Right lobe of liver (tissue), 6 donors: Measurements from ENCODE around the gene PICK1. TPM values are rescaled to one million over a fixed set of nuclear protein-coding genes. Genes with fewer than 3 reads are reported as not detected.

ENCODE experiments used
- ATAC-seq, 4 donors: fragments of 200-7000 bp; cut with Tn5 transposase; one replicate each; pipeline ENCODE4 v1.9.1; 2020; ENCODE audit warnings: mild to moderate bottlenecking in 4 of 4, moderate library complexity in 4 of 4
- DNase-seq, 3 donors: peaks; one replicate each; pipeline ENCODE4 v3.0.0-alpha.2; 2020
- H3K27ac ChIP-seq, 3 donors: fragments of 200-600 bp; one replicate each; pipeline ENCODE4 v1.8.0; 2022
- H3K27me3 ChIP-seq, 2 donors: fragments of 200-600 bp; one replicate each; pipeline ENCODE4 v1.8.0; 2022
- H3K36me3 ChIP-seq, 4 donors: fragments of 200-600 bp; sonication (generic) in 1 of 4; one replicate each; pipeline versions ENCODE4 v1.5.1 to v1.8.0; 2017 to 2022; ENCODE audit warnings: control low read depth in 1 of 4
- H3K4me1 ChIP-seq, 4 donors: fragments of 200-600 bp; sonication (generic) in 1 of 4; one replicate each; pipeline versions ENCODE4 v1.5.1 to v1.8.0; 2017 to 2022; ENCODE audit warnings: control low read depth in 1 of 4
- H3K4me3 ChIP-seq, 3 donors: fragments of 200-600 bp; one replicate each; pipeline ENCODE4 v1.8.0; 2022
- H3K9me3 ChIP-seq, 4 donors: fragments of 200-600 bp; sonication (generic) in 1 of 4; one replicate each; pipeline versions ENCODE4 v1.5.1 to v1.8.0; 2017 to 2022; ENCODE audit warnings: control low read depth in 1 of 4
- CTCF ChIP-seq, 4 donors: fragments of 200-600 bp in 3 of 4; fragments of 450-650 bp in 1 of 4; IDR thresholded peaks; one replicate each; pipeline versions ENCODE4 v1.5.1 to v1.8.0; 2016 to 2022; ENCODE audit warnings: antibody characterized with exemption in 4 of 4, mild to moderate bottlenecking in 2 of 4
- POLR2A ChIP-seq: fragments of 450-650 bp; IDR thresholded peaks from one replicate; pipeline ENCODE4 v1.6.1; 2017; ENCODE audit warnings: antibody characterized with exemption, mild to moderate bottlenecking
- WGBS: methylation state at CpG from one replicate; pipeline ENCODE4 v1.1.6; 2018; ENCODE audit warnings: low coverage, low lambda C conversion rate; ENCODE audit not compliant: insufficient coverage; ENCODE audit errors: missing lambda C conversion rate; 5-methylcytosine and 5-hydroxymethylcytosine counted together
- intact Hi-C, 2 donors: fragments of 100-400 bp; cut with DNase I; formaldehyde crosslinking; loops; one replicate each; pipeline versions ENCODE4 v1.11.2 to v1.14.1; 2022
- total RNA-seq, 6 experiments: library from RNA; depleted of rRNA in 2 of 6; stranded (reverse); fragments of >200 nt in 2 of 6; fragmentation: NEBNext Ultra II Directional in 3 of 6; extraction: Animal tissue kit (Norgen Biotek cat#: 25700) in 3 of 6; gene quantifications; one replicate each; pipeline versions ENCODE4 v1.1.0 to v1.2.4, GENCODE V29; 2016 to 2023
- donor health status: DM: no; HTN: yes; CAD: no.
- donor health status: DM: no; HTN: no; CAD: no.
- donor health status: DM: no; HTN: no; CAD: no.
- donor health status: DM: no; HTN: yes; CAD: no.
- donor health status: DM: no; HTN: yes; CAD: no.

PICK1 gene
- total RNA-seq, 6 experiments from 2014 or later = 13.0 to 26.4 (median 20.3) TPM

- Histone ChIP-seq H3K36me3 (no peaks in the 10 kb centered on the region), H3K4me3 (no peak overlapping the region), H3K9me3 (no peaks in the 10 kb centered on the region), H3K27ac (no peak overlapping the region), H3K4me1 (peaks cover 0 to 5% (median 0%) of the 10 kb centered on the region in 4 donors), H3K27me3 (no peaks in the 10 kb centered on the region)
- intact Hi-C loops = no loop called here
- TF ChIP-seq POLR2A = no peak
- TF ChIP-seq CTCF (IDR thresholded peaks at IDR 0.05) = no peak
- no peak for ATAC-seq
- WGBS = 62% methylated on average over 13 of the region's 24 CpGs
- peak in 1 of 3 donors; percentile 37 for DNase-seq
Measured at GRCh38 chr22:38082986-38083710, 25.9 kb downstream of the PICK1 start.

- H3K27ac ChIP-seq = no peak within 1 kb of the TSS
- no peaks in the 10 kb centered on the region for H3K9me3 ChIP-seq
- DNase-seq (peak in 2 of 3 donors; percentile 13 to 46), ATAC-seq (no peak)
- WGBS = no CpG with 5 or more reads among the region's 16 CpGs
- H3K4me1 ChIP-seq = peaks cover 0 to 5% (median 0%) of the 10 kb centered on the region in 4 donors
- H3K36me3 ChIP-seq = no peaks in the 10 kb centered on the region
- TF ChIP-seq CTCF (IDR thresholded peaks at IDR 0.05) (no peak), POLR2A (no peak)
- intact Hi-C loops = no loop called here
- no peak within 1 kb of the TSS for H3K4me3 ChIP-seq
- no peaks in the 10 kb centered on the region for H3K27me3 ChIP-seq
Measured at GRCh38 chr22:38083931-38084631, 26.9 kb downstream of the PICK1 start, which contains the start of gene SLC16A8. SLC16A8 (minus strand) TSS chr22:38084184; CDS start chr22:38082873, 1,311 bp downstream.

- intact Hi-C loops = no loop called here
- DNase-seq (peak in 2 of 3 donors; percentile 9 to 36), ATAC-seq (no peak)
- Histone ChIP-seq H3K4me3 (no peak overlapping the region), H3K4me1 (peaks cover 0 to 5% (median 0%) of the 10 kb centered on the region in 4 donors), H3K27me3 (no peaks in the 10 kb centered on the region), H3K36me3 (no peaks in the 10 kb centered on the region), H3K9me3 (no peaks in the 10 kb centered on the region), H3K27ac (no peak overlapping the region)
- no peak for TF ChIP-seq CTCF (IDR thresholded peaks at IDR 0.05)
- TF ChIP-seq POLR2A = no peak
- WGBS = 95% methylated on average over 7 of the region's 12 CpGs
Measured at GRCh38 chr22:38085056-38085455, 27.9 kb downstream of the PICK1 start.

- no peaks in the 10 kb centered on the region for H3K27me3 ChIP-seq
- peak in 1 of 3 donors; percentile 22 for DNase-seq
- no peak overlapping the region for H3K4me3 ChIP-seq
- H3K4me1 ChIP-seq = peaks cover 0 to 5% (median 0%) of the 10 kb centered on the region in 4 donors
- 62% methylated on average over 3 of the region's 5 CpGs for WGBS
- H3K36me3 ChIP-seq = no peaks in the 10 kb centered on the region
- no peak for TF ChIP-seq CTCF (IDR thresholded peaks at IDR 0.05)
- no peak for TF ChIP-seq POLR2A
- intact Hi-C loops = no loop called here
- no peak overlapping the region for H3K27ac ChIP-seq
- no peak for ATAC-seq
- H3K9me3 ChIP-seq = no peaks in the 10 kb centered on the region
Measured at GRCh38 chr22:38085501-38085900, 28.3 kb downstream of the PICK1 start.
